Vagina (tissue), 2 donors: Measurements from ENCODE around the gene ANO2. TPM values are rescaled to one million over a fixed set of nuclear protein-coding genes. Genes with fewer than 3 reads are reported as not detected.

Source experiments
- DNase-seq, 2 donors: peaks; one replicate each; pipeline ENCODE4 v3.0.0-alpha.2; 2017; ENCODE audit errors: extremely low spot score in 2 of 2
- H3K27ac ChIP-seq: fragments of 200-600 bp; sonication (generic); one replicate; pipeline ENCODE4 v1.5.1; 2019
- H3K27me3 ChIP-seq: fragments of 200-600 bp; sonication (generic); one replicate; pipeline ENCODE4 v1.5.1; 2019
- H3K36me3 ChIP-seq, 2 donors: fragments of 200-600 bp; sonication (generic); one replicate each; pipeline ENCODE4 v1.5.1; 2017 to 2019
- H3K4me1 ChIP-seq: fragments of 200-600 bp; sonication (generic); one replicate; pipeline ENCODE4 v1.5.1; 2019
- H3K4me3 ChIP-seq, 2 donors: fragments of 200-600 bp; sonication (generic); 1 replicate in 1 of 2; 2 replicates in 1 of 2; pipeline ENCODE4 v1.5.1; 2016 to 2019
- H3K9me3 ChIP-seq: fragments of 200-600 bp; sonication (generic); one replicate; pipeline ENCODE4 v1.5.1; 2019
- POLR2A ChIP-seq, 2 donors: fragments of 450-650 bp; IDR thresholded peaks; one replicate each; pipeline ENCODE4 v1.6.1; 2017; ENCODE audit warnings: antibody characterized with exemption in 2 of 2, mild to moderate bottlenecking in 2 of 2, moderate library complexity in 2 of 2
- POLR2AphosphoS5 ChIP-seq, 2 donors: sonication (generic); formaldehyde crosslinking; IDR thresholded peaks; one replicate each; pipeline ENCODE4 v1.9.0; 2017; ENCODE audit warnings: antibody characterized with exemption in 2 of 2, mild to moderate bottlenecking in 2 of 2, low read depth in 1 of 2; ENCODE audit not compliant: insufficient read depth in 1 of 2
- intact Hi-C: fragments of 100-400 bp; cut with DNase I; formaldehyde crosslinking; loops from one replicate; pipeline ENCODE4 v1.15.1; 2023
- total RNA-seq: library from RNA; depleted of rRNA; stranded (reverse); fragments of >200 nt; gene quantifications from one replicate; pipeline ENCODE4 v1.2.3, GENCODE V29; 2016
- TF ChIP-seq, protein P1 (sequence below), 3 experiments: fragments of 450-650 bp in 2 of 3; fragments of 200-600 bp in 1 of 3; sonication (generic) in 1 of 3; IDR thresholded peaks; one replicate each; pipeline ENCODE4 v1.5.1; 2017 to 2019; ENCODE audit warnings: antibody characterized with exemption in 3 of 3, mild to moderate bottlenecking in 2 of 3, moderate library complexity in 2 of 3

Gene ANO2
- total RNA-seq, 1 donor from 2014 or later: 18.7 TPM

- intact Hi-C loops: no loop called here
- no peaks in the 10 kb centered on the region for H3K36me3 ChIP-seq
- H3K4me1 ChIP-seq: peaks cover 17% of the 10 kb centered on the region
- H3K9me3 ChIP-seq: no peaks in the 10 kb centered on the region
- no peak overlapping the region for H3K4me3 ChIP-seq
- no peak for TF ChIP-seq POLR2AphosphoS5 (IDR thresholded peaks at IDR 0.05; ENCODE audit: insufficient read depth in 1 of 2, low read depth in 1 of 2)
- TF ChIP-seq, protein P1, sequence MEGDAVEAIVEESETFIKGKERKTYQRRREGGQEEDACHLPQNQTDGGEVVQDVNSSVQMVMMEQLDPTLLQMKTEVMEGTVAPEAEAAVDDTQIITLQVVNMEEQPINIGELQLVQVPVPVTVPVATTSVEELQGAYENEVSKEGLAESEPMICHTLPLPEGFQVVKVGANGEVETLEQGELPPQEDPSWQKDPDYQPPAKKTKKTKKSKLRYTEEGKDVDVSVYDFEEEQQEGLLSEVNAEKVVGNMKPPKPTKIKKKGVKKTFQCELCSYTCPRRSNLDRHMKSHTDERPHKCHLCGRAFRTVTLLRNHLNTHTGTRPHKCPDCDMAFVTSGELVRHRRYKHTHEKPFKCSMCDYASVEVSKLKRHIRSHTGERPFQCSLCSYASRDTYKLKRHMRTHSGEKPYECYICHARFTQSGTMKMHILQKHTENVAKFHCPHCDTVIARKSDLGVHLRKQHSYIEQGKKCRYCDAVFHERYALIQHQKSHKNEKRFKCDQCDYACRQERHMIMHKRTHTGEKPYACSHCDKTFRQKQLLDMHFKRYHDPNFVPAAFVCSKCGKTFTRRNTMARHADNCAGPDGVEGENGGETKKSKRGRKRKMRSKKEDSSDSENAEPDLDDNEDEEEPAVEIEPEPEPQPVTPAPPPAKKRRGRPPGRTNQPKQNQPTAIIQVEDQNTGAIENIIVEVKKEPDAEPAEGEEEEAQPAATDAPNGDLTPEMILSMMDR (IDR thresholded peaks at IDR 0.05): no peak
- no peak for TF ChIP-seq POLR2A (IDR thresholded peaks at IDR 0.05)
- no peak overlapping the region for H3K27ac ChIP-seq
- no peak for DNase-seq
- H3K27me3 ChIP-seq: no peaks in the 10 kb centered on the region
These were observed 1.3 kb upstream of the ANO2 start for GRCh38 chr12:5946388-5946787.

DNA sequence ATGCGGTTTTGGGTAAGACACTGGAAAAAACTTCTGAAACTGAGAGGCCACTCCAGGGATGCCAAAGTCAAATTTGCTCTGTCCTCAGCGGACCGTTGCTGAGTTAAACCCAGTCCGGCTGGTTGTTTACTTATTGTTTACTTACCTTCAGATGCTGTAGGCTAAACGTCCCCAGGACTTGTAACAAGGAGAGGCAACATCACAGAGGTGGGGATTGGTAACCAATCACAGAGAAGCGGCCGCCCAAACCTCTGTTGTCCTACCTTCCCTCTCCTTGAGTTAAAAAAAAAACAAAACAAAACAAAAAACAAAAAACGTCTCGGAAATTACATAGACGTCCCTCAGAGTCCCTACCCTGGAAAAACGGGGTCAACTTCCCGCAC, 380 bp downstream of the ANO2 start:
- Histone ChIP-seq H3K9me3 (no peaks in the 10 kb centered on the region), H3K4me1 (peaks cover 17% of the 10 kb centered on the region), H3K27ac (no peak overlapping the region), H3K4me3 (peak overlapping the region; percentile 33 to 45), H3K36me3 (no peaks in the 10 kb centered on the region), H3K27me3 (no peaks in the 10 kb centered on the region)
- DNase-seq: peak in 1 of 2 donors; percentile 61
- TF ChIP-seq, protein P1 (IDR thresholded peaks at IDR 0.05): no peak
- no peak for TF ChIP-seq POLR2AphosphoS5 (IDR thresholded peaks at IDR 0.05; ENCODE audit: insufficient read depth in 1 of 2, low read depth in 1 of 2)
- TF ChIP-seq POLR2A (IDR thresholded peaks at IDR 0.05): no peak
- intact Hi-C loops: no loop called here

GRCh38 chr12:5944053-5944452, 1.0 kb downstream of the ANO2 start:
- TF ChIP-seq, protein P1 (IDR thresholded peaks at IDR 0.05): no peak
- no peak for TF ChIP-seq POLR2A (IDR thresholded peaks at IDR 0.05)
- no peak for TF ChIP-seq POLR2AphosphoS5 (IDR thresholded peaks at IDR 0.05; ENCODE audit: insufficient read depth in 1 of 2, low read depth in 1 of 2)
- Histone ChIP-seq H3K4me3 (no peak overlapping the region), H3K27me3 (no peaks in the 10 kb centered on the region), H3K27ac (no peak overlapping the region), H3K4me1 (peaks cover 17% of the 10 kb centered on the region), H3K9me3 (no peaks in the 10 kb centered on the region), H3K36me3 (no peaks in the 10 kb centered on the region)
- peak in 1 of 2 donors; percentile 31 for DNase-seq
- intact Hi-C loops: no loop called here

DNA sequence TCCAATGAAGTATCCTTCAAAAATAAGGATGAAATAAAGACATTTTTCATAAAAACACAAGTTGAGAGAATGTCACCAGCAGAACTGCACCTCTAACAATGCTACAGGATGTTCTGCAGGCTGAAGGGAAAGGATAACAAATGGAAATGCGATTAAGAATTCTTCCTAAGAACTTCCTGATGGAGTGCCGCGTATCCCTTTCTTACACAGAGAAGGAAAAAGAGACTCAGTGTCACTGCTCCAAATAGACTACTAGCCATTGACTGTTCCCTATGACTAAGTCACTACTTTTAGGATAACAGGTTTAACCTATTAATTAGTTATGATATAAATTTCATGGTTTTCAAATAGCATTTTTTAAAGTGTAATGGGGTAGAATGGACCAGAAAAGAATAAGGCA, 3.2 kb downstream of the ANO2 start:
- Histone ChIP-seq H3K27me3 (no peaks in the 10 kb centered on the region), H3K4me1 (peaks cover 17% of the 10 kb centered on the region), H3K27ac (no peak overlapping the region), H3K4me3 (no peak overlapping the region), H3K9me3 (no peaks in the 10 kb centered on the region), H3K36me3 (no peaks in the 10 kb centered on the region)
- DNase-seq: no peak
- intact Hi-C loops: no loop called here
- no peak for TF ChIP-seq POLR2A (IDR thresholded peaks at IDR 0.05)
- TF ChIP-seq POLR2AphosphoS5 (IDR thresholded peaks at IDR 0.05; ENCODE audit: insufficient read depth in 1 of 2, low read depth in 1 of 2): no peak

GRCh38 chr12:5927732-5928516, 17.1 kb downstream of the ANO2 start:
- TF ChIP-seq POLR2A (IDR thresholded peaks at IDR 0.05): no peak
- TF ChIP-seq, protein P1 (IDR thresholded peaks at IDR 0.05): no peak
- no peak for TF ChIP-seq POLR2AphosphoS5 (IDR thresholded peaks at IDR 0.05; ENCODE audit: insufficient read depth in 1 of 2, low read depth in 1 of 2)
- no peaks in the 10 kb centered on the region for H3K27me3 ChIP-seq
- no peak overlapping the region for H3K27ac ChIP-seq
- no peaks in the 10 kb centered on the region for H3K4me1 ChIP-seq
- no peaks in the 10 kb centered on the region for H3K36me3 ChIP-seq
- no peak for DNase-seq
- H3K9me3 ChIP-seq: no peaks in the 10 kb centered on the region
- intact Hi-C loops: no loop called here
- no peak overlapping the region for H3K4me3 ChIP-seq
